GM23338 (cell line): ENCODE results near the gene HADHA. TPM values are rescaled to one million over a fixed set of nuclear protein-coding genes. Genes with fewer than 3 reads are reported as not detected.

Source experiments
- polyA plus RNA-seq: library from polyadenylated mRNA; unstranded; fragments of >200 nt; fragmentation: Nextera tagmentation; extraction: Ambion mirVana; gene quantifications from 2 replicates; pipeline ENCODE4 v1.2.1, GENCODE V29; 2016
- total RNA-seq: library from RNA; depleted of rRNA; stranded (reverse); fragments of >200 nt; shearing (Covaris generic); gene quantifications from 2 replicates; pipeline ENCODE4 v1.2.3, GENCODE V29; 2014; rRNA removed

The HADHA gene
- total and polyA plus RNA-seq, 2 experiments from 2014 or later, result 63.9 to 92.3 TPM

Other genes starting within 250 kb of the HADHA start
- gene RAB10, start 210.5 kb downstream of the HADHA start, total RNA-seq, result 102 and 116 TPM in 2 replicates
- gene RAB10, start 210.5 kb downstream of the HADHA start, polyA plus RNA-seq, result 119 and 143 TPM in 2 replicates
- gene GAREM2, start 71.5 kb downstream of the HADHA start, total RNA-seq, result 20.8 and 23.8 TPM in 2 replicates
- 3.8 and 4.1 TPM in 2 replicates for gene GAREM2, start 71.5 kb downstream of the HADHA start, polyA plus RNA-seq
- 43.4 and 55.0 TPM in 2 replicates for gene HADHB, start 307 bp upstream of the HADHA start, total RNA-seq
- 38.3 and 41.1 TPM in 2 replicates for gene HADHB, start 307 bp upstream of the HADHA start, polyA plus RNA-seq
- 64.3 and 67.8 TPM in 2 replicates for gene SELENOI, start 101.5 kb upstream of the HADHA start, total RNA-seq
- 8.1 and 8.4 TPM in 2 replicates for gene SELENOI, start 101.5 kb upstream of the HADHA start, polyA plus RNA-seq
- 0.35 and 0.38 TPM in 2 replicates for gene ADGRF3, start 102.2 kb upstream of the HADHA start, total RNA-seq
- gene ADGRF3, start 102.2 kb upstream of the HADHA start, polyA plus RNA-seq, result 0.39 and 0.57 TPM in 2 replicates
- not detected in 2 replicates for gene DRC1, start 157.3 kb upstream of the HADHA start, total RNA-seq
- gene DRC1, start 157.3 kb upstream of the HADHA start, polyA plus RNA-seq, result 0.45 TPM in 1 of 2 replicates, not detected in the other
- 0.21 TPM in 1 of 2 replicates, not detected in the other for gene OTOF, start 233.5 kb upstream of the HADHA start, total RNA-seq
- gene OTOF, start 233.5 kb upstream of the HADHA start, polyA plus RNA-seq, result 0.23 TPM in 1 of 2 replicates, not detected in the other